Glutamatergic neuron (in vitro differentiated cells): Measurements from ENCODE around the gene PLXDC2. TPM values are rescaled to one million over a fixed set of nuclear protein-coding genes. Genes with fewer than 3 reads are reported as not detected.

Experiments used
- DNase-seq: peaks from one replicate; pipeline ENCODE4 v3.0.0; 2022
- H3K27ac Mint-ChIP-seq: one replicate; pipeline ENCODE4 v1.8.0; 2020; ENCODE audit warnings: mild to moderate bottlenecking, mixed read lengths, inconsistent platforms; ENCODE audit not compliant: unreplicated experiment
- H3K27me3 Mint-ChIP-seq: one replicate; pipeline ENCODE4 v1.8.0; 2020; ENCODE audit warnings: mild to moderate bottlenecking, moderate library complexity, mixed read lengths, inconsistent platforms; ENCODE audit not compliant: unreplicated experiment
- H3K36me3 Mint-ChIP-seq: one replicate; pipeline ENCODE4 v1.8.0; 2020; ENCODE audit warnings: mild to moderate bottlenecking, mixed read lengths, inconsistent platforms; ENCODE audit not compliant: unreplicated experiment
- H3K4me1 Mint-ChIP-seq: one replicate; pipeline ENCODE4 v1.8.0; 2020; ENCODE audit warnings: mild to moderate bottlenecking, low read depth, mixed read lengths, inconsistent platforms; ENCODE audit not compliant: unreplicated experiment
- H3K4me3 Mint-ChIP-seq: one replicate; pipeline ENCODE4 v1.8.0; 2020; ENCODE audit warnings: mild to moderate bottlenecking, mixed read lengths, inconsistent platforms; ENCODE audit not compliant: unreplicated experiment
- H3K9me3 Mint-ChIP-seq: one replicate; pipeline ENCODE4 v1.8.0; 2020; ENCODE audit warnings: mild to moderate bottlenecking, moderate library complexity, mixed read lengths, inconsistent platforms; ENCODE audit not compliant: unreplicated experiment
- total RNA-seq: library from RNA; stranded (reverse); fragmentation: NEBNext Ultra II Directional; extraction: Animal tissue kit (Norgen Biotek cat#: 25700); gene quantifications from one replicate; pipeline ENCODE4 v1.2.1, GENCODE V29; 2021; ENCODE audit not compliant: unreplicated experiment
- TF ChIP-seq, protein P1 (sequence below): fragments of 200-600 bp; sonication (generic); IDR thresholded peaks from one replicate; pipeline ENCODE4 v1.5.0; 2021; ENCODE audit not compliant: partially characterized antibody, unreplicated experiment

Gene PLXDC2
- total RNA-seq, 1 donor from 2014 or later = 3.9 TPM

DNA sequence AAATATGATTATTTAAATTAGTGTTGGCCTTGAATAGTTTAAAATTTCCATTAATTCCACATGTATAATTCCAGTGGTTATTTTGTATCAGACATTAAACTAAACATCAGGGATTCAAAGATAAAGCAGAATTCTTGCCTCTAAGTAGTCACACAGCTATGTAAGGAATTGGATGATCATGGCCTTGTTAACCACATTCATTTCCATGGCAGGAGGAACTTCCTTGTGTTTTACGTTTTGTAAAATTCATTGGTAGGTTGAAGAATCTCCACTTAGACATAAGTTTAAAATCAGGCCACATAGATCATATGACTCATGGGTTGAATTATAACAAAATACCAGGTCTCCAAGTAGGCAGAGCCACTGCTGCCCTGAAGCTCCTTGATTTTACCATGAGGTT is 289.7 kb downstream of the PLXDC2 start:
- no peak for DNase-seq
- Mint-ChIP-seq H3K4me3 (no peak overlapping the region), H3K27ac (no peak overlapping the region), H3K36me3 (no peaks in the 10 kb centered on the region), H3K4me1 (no peaks in the 10 kb centered on the region), H3K9me3 (no peaks in the 10 kb centered on the region), H3K27me3 (no peaks in the 10 kb centered on the region)
- TF ChIP-seq, protein P1, sequence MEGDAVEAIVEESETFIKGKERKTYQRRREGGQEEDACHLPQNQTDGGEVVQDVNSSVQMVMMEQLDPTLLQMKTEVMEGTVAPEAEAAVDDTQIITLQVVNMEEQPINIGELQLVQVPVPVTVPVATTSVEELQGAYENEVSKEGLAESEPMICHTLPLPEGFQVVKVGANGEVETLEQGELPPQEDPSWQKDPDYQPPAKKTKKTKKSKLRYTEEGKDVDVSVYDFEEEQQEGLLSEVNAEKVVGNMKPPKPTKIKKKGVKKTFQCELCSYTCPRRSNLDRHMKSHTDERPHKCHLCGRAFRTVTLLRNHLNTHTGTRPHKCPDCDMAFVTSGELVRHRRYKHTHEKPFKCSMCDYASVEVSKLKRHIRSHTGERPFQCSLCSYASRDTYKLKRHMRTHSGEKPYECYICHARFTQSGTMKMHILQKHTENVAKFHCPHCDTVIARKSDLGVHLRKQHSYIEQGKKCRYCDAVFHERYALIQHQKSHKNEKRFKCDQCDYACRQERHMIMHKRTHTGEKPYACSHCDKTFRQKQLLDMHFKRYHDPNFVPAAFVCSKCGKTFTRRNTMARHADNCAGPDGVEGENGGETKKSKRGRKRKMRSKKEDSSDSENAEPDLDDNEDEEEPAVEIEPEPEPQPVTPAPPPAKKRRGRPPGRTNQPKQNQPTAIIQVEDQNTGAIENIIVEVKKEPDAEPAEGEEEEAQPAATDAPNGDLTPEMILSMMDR = no peak

DNA sequence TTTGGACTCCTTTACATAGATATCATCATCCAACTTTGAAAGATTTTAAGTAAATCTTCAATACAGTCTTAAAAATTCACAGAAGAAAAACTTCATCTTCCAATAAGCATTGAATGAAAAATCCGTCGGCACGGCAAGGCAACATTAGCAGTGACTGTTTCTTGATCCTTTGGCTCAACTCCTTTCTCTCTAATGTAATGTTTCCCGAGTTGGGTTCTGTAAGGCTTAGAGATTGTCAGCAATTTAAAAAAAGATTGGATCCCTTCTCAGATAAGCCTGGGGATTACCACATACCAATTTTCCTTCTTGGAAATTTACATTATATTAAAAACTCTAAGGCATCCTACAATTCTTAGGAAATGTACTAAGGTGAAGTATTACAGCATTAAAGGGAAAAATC is 291.8 kb downstream of the PLXDC2 start:
- H3K9me3 Mint-ChIP-seq = no peaks in the 10 kb centered on the region
- H3K27ac Mint-ChIP-seq = no peak overlapping the region
- H3K36me3 Mint-ChIP-seq = no peaks in the 10 kb centered on the region

DNA sequence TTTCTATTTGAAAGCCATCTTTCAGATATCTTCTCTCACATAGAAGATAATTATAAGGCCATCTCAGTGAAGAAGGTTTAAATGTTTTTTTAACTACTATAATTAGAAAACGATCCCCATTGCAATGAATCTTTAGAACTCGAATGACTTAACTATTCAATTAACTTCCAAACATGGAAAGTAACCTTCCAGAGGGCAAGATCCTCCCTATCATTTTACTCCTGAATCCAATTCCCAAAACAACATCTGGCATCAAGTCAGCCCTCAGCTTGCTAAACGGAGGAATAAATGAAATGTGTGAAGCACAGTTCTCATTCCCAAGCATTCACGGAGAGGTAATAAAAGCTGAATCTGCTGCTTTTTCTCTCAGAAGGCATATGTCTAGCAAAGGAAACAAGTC is 293.4 kb downstream of the PLXDC2 start:
- Mint-ChIP-seq H3K4me3 (no peak overlapping the region), H3K9me3 (no peaks in the 10 kb centered on the region), H3K27me3 (no peaks in the 10 kb centered on the region), H3K27ac (no peak overlapping the region), H3K4me1 (no peaks in the 10 kb centered on the region), H3K36me3 (no peaks in the 10 kb centered on the region)
- TF ChIP-seq, protein P1 = no peak
- DNase-seq = no peak

More for the DNA sequence above, 291.8 kb downstream of the PLXDC2 start:
- H3K4me3 Mint-ChIP-seq = no peak overlapping the region
- H3K4me1 Mint-ChIP-seq = no peaks in the 10 kb centered on the region
- TF ChIP-seq, protein P1 = no peak
- H3K27me3 Mint-ChIP-seq = no peaks in the 10 kb centered on the region
- DNase-seq = no peak

DNA sequence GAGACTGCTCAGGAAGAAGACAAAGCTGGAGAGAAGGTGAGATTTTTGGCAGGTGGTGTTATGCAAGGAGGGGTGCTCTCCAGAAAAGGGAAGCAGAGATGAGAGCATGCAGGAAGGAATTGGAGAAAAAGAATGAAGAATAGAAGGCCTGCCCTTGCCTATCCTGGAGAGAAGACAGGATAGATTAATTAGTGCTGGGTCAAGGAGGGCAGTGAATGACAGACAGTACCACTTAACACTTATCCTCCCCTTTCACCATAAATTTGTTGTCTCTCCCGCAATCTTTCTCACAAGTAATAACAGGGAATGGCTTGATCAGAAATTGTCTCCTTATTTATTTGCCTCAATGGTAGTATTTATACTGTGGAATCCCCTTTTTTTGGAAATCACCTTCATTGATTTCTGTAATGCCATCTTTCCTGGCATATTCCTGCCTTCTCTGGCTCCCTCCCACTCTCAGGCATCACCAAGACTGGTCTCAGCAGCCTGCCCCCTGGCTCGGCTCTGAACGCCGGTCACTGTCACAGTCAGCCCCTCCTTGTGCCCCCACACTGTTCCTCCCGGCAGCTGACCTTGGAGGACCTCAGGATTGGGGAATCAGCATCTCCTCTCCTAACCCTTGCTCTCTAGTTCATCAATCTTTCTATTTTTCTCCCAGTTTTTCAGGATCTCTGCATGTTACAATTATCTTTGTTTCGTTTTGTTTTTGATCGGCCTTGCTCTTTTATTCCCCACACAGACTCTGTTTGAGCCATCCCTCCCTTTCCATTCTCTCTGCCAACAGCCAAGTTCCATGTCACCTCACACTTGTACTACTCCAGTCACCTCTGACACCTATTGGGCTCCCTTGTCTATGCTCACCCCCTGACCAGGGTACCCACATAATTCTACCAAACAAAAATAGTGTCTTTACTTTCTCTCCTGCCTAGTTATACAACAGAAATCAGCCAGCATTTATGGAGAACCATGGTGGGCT is 294.2 kb downstream of the PLXDC2 start:
- Mint-ChIP-seq H3K9me3 (no peaks in the 10 kb centered on the region), H3K36me3 (no peaks in the 10 kb centered on the region), H3K4me1 (no peaks in the 10 kb centered on the region), H3K4me3 (no peak overlapping the region), H3K27ac (no peak overlapping the region), H3K27me3 (no peaks in the 10 kb centered on the region)
- TF ChIP-seq, protein P1 = no peak
- no peak for DNase-seq

DNA sequence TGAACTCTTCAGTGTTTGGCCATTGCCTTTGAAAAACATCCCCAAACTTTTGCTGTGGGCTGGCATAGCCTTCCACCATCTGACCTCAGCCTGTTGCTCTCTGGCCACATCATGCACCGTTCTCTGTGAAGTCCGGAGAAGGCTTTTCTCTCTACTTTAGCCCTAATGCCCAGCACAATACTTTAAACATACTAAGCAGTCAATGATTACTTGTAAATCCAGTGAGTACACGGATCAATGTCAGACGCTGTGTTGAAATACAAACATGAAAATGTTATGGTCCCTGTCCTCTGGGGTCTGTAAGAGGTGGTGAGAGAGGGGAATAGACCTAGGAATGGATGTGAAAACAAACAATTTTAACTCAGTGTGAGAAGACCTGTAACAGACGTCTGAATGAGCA is 297.9 kb downstream of the PLXDC2 start:
- no peaks in the 10 kb centered on the region for H3K27me3 Mint-ChIP-seq
- TF ChIP-seq, protein P1 = no peak

More for the DNA sequence above, 297.9 kb downstream of the PLXDC2 start:
- H3K36me3 Mint-ChIP-seq = no peaks in the 10 kb centered on the region
- H3K4me1 Mint-ChIP-seq = no peaks in the 10 kb centered on the region
- H3K27ac Mint-ChIP-seq = no peak overlapping the region
- no peak for DNase-seq
- H3K9me3 Mint-ChIP-seq = no peaks in the 10 kb centered on the region
- no peak overlapping the region for H3K4me3 Mint-ChIP-seq
